Lung (tissue), 12 donors: ENCODE data around the gene ARHGEF28. TPM values are rescaled to one million over a fixed set of nuclear protein-coding genes. Genes with fewer than 3 reads are reported as not detected.

ENCODE experiments used
- ATAC-seq: fragments of 200-7000 bp; cut with Tn5 transposase; one replicate; pipeline ENCODE4 v1.9.1; 2020; ENCODE audit warnings: moderate number of reproducible peaks; ENCODE audit not compliant: insufficient read depth, low FRiP score
- DNase-seq, 3 donors: peaks; one replicate each; pipeline ENCODE4 v3.0.0-alpha.2; 2013 to 2017
- H3K27ac ChIP-seq, 2 donors: one replicate each; pipeline ENCODE4 v1.5.1; 2013; ENCODE audit warnings: mild to moderate bottlenecking in 2 of 2, moderate library complexity in 2 of 2, control low read depth in 1 of 2, inconsistent platforms in 1 of 2, low read depth in 1 of 2, low read length in 1 of 2
- H3K27me3 ChIP-seq, 3 donors: one replicate each; pipeline ENCODE4 v1.5.1; 2013; ENCODE audit warnings: low read length in 2 of 3; ENCODE audit not compliant: control insufficient read depth in 3 of 3, insufficient read depth in 3 of 3
- H3K36me3 ChIP-seq, 4 donors: one replicate each; pipeline ENCODE4 v1.5.1; 2013; ENCODE audit warnings: low read length in 4 of 4, mild to moderate bottlenecking in 1 of 4, moderate library complexity in 1 of 4; ENCODE audit not compliant: control insufficient read depth in 4 of 4, insufficient read depth in 4 of 4
- H3K4me1 ChIP-seq, 5 donors: one replicate each; pipeline ENCODE4 v1.5.1; 2013; ENCODE audit warnings: low read length in 5 of 5, mild to moderate bottlenecking in 2 of 5, moderate library complexity in 1 of 5; ENCODE audit not compliant: control insufficient read depth in 5 of 5, insufficient read depth in 5 of 5
- H3K4me3 ChIP-seq: one replicate; pipeline ENCODE4 v1.5.1; 2013; ENCODE audit warnings: mild to moderate bottlenecking, control low read depth, moderate library complexity
- H3K9ac ChIP-seq, 2 donors: one replicate each; pipeline ENCODE4 v1.5.1; 2013; ENCODE audit warnings: low read length in 2 of 2, control low read depth in 1 of 2; ENCODE audit not compliant: insufficient read depth in 1 of 2
- H3K9me3 ChIP-seq, 4 donors: one replicate each; pipeline ENCODE4 v1.5.1; 2013; ENCODE audit warnings: low read length in 3 of 4, mild to moderate bottlenecking in 1 of 4, moderate library complexity in 1 of 4; ENCODE audit not compliant: control insufficient read depth in 4 of 4, insufficient read depth in 3 of 4
- CTCF ChIP-seq: IDR thresholded peaks from 2 replicates; pipeline ENCODE4 v1.5.1; 2012; ENCODE audit warnings: mild to moderate bottlenecking; ENCODE audit errors: control extremely low read depth, extremely low read depth
- WGBS, 2 donors: extraction: QIAGEN DNeasy Blood & Tissue Kit; methylation state at CpG; one replicate each; pipeline ENCODE4 v1.1.7; 2013; 5-methylcytosine and 5-hydroxymethylcytosine counted together
- polyA plus RNA-seq, 2 donors: library from polyadenylated mRNA; stranded (reverse); fragments of 200-250 nt; gene quantifications; one replicate each; pipeline ENCODE4 v1.2.1, GENCODE V29; 2013
- total RNA-seq, 2 donors: library from RNA; depleted of rRNA in 1 of 2; stranded (reverse); fragments of >200 nt in 1 of 2; gene quantifications; one replicate each; pipeline ENCODE4 v1.2.1, GENCODE V29; 2014 to 2021
- donor health status: control.
- donor health status: control.
- donor health status: Bipolar disorder and iron deficiency.
- donor health status: healthy.
- donor health status: DM: yes; HTN: yes; CAD: no.

The ARHGEF28 gene
- total and polyA plus RNA-seq, 4 donors = 3.0 to 13.0 (median 10.0) TPM

- H3K36me3 ChIP-seq = no peaks in the 10 kb centered on the region
- H3K4me1 ChIP-seq = peaks cover 0 to 17% (median 6%) of the 10 kb centered on the region in 5 donors
- DNase-seq (no peak), ATAC-seq (no peak)
- H3K27ac ChIP-seq = no peak overlapping the region
- no peak overlapping the region for H3K4me3 ChIP-seq
- 89 to 93% methylated on average over 3 of the region's 3 CpGs for WGBS, 2 donors
- H3K9me3 ChIP-seq = peaks cover 0 to 2% (median 0%) of the 10 kb centered on the region in 4 donors
- H3K27me3 ChIP-seq = no peaks in the 10 kb centered on the region
- no peak for TF ChIP-seq CTCF
- H3K9ac ChIP-seq = no peak overlapping the region
Measured at GRCh38 chr5:73950912-73951430, 325.0 kb downstream of the ARHGEF28 start.

DNA sequence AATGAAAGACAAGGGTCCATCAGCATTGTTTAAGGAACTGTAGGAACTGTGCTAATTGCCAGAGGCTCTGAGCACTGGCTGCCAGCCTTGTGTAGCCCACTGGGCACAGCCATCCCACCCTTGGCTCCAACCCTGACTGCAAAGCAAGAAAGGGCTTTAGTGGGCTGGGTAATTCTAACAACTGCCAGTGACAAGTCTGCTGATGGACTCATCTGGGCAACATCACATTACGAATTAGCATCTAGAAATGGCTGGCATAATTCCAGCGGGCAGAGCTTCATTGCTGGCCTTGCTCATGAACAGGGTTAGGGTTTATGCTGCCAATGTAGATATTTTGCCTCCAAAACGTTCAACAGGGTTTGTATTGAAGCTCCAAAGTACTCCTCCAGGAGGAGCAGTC, 326.9 kb downstream of the ARHGEF28 start:
- ATAC-seq = no peak
- Histone ChIP-seq H3K27me3 (no peaks in the 10 kb centered on the region), H3K36me3 (no peaks in the 10 kb centered on the region), H3K4me3 (no peak overlapping the region), H3K9ac (no peak overlapping the region), H3K9me3 (peaks cover 0 to 2% (median 0%) of the 10 kb centered on the region in 4 donors), H3K4me1 (peaks cover 0 to 8% (median 2%) of the 10 kb centered on the region in 5 donors), H3K27ac (no peak overlapping the region)
- no peak for DNase-seq
- TF ChIP-seq CTCF = no peak
- WGBS, 2 donors = 73 to 82% methylated on average over 3 of the region's 3 CpGs

GRCh38 chr5:73954381-73954780, 328.4 kb downstream of the ARHGEF28 start:
- WGBS, 2 donors = 80 to 94% methylated on average over 2 of the region's 2 CpGs

More at GRCh38 chr5:73954381-73954780, 328.4 kb downstream of the ARHGEF28 start:
- no peak for TF ChIP-seq CTCF
- Histone ChIP-seq H3K9me3 (no peaks in the 10 kb centered on the region), H3K4me3 (no peak overlapping the region), H3K27me3 (no peaks in the 10 kb centered on the region), H3K9ac (no peak overlapping the region), H3K27ac (no peak overlapping the region), H3K36me3 (no peaks in the 10 kb centered on the region), H3K4me1 (no peaks in the 10 kb centered on the region)
- ATAC-seq (no peak), DNase-seq (no peak)
